Progenitor cell of endocrine pancreas (in vitro differentiated cells): ENCODE measurements around the gene SGCD. TPM values are rescaled to one million over a fixed set of nuclear protein-coding genes. Genes with fewer than 3 reads are reported as not detected.

Source experiments
- DNase-seq: peaks from one replicate; pipeline ENCODE4 v3.0.0; 2021; ENCODE audit warnings: low spot score; ENCODE audit not compliant: unreplicated experiment
- H3K27ac Mint-ChIP-seq: 2 replicates; pipeline ENCODE4 v1.8.0; 2021; ENCODE audit warnings: mild to moderate bottlenecking, moderate library complexity, mixed read lengths
- H3K27me3 Mint-ChIP-seq: 2 replicates; pipeline ENCODE4 v1.8.0; 2021; ENCODE audit warnings: mixed read lengths
- H3K36me3 Mint-ChIP-seq: 2 replicates; pipeline ENCODE4 v1.8.0; 2022; ENCODE audit warnings: mixed read lengths; ENCODE audit not compliant: insufficient read depth
- H3K4me1 Mint-ChIP-seq: 2 replicates; pipeline ENCODE4 v1.8.0; 2021; ENCODE audit warnings: low read depth, mixed read lengths
- H3K4me3 Mint-ChIP-seq: 2 replicates; pipeline ENCODE4 v1.8.0; 2021; ENCODE audit warnings: low read depth, mild to moderate bottlenecking, moderate library complexity, mixed read lengths
- H3K9me3 Mint-ChIP-seq: 2 replicates; pipeline ENCODE4 v1.8.0; 2021; ENCODE audit warnings: low read depth, mixed read lengths
- total RNA-seq: library from RNA; stranded (reverse); gene quantifications from 2 replicates; pipeline ENCODE4 v1.2.1, GENCODE V29; 2021
- TF ChIP-seq, protein P1 (sequence below): fragments of 200-600 bp; sonication (generic); IDR thresholded peaks from one replicate; pipeline ENCODE4 v1.5.0; 2021; ENCODE audit warnings: antibody characterized with exemption, mild to moderate bottlenecking; ENCODE audit not compliant: unreplicated experiment

SGCD gene
- total RNA-seq, 1 donor from 2014 or later: 5.9 TPM

DNA sequence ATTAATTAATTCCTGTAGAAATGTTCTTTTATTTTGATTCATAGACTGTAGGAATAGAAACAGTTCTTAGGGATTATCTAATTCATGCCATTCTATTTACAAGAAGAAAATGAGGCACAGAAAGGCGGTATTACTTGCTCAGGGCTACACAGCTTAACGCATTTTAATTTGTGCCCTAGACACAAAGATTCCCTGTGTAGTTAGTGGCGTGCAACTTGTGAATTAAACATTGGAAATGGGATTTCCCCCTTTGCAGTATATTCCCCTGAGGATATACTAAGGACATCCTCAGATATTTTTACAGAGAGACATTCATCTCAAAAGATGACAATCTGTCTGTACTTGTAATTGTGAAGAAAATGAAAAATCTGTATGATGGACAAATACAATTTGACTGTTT is 108.1 kb downstream of the SGCD start:
- H3K36me3 Mint-ChIP-seq: no peaks in the 10 kb centered on the region
- DNase-seq: no peak
- H3K4me1 Mint-ChIP-seq: peaks cover 12% of the 10 kb centered on the region
- H3K9me3 Mint-ChIP-seq: peaks cover 5% of the 10 kb centered on the region
- no peaks in the 10 kb centered on the region for H3K27me3 Mint-ChIP-seq
- TF ChIP-seq, protein P1, sequence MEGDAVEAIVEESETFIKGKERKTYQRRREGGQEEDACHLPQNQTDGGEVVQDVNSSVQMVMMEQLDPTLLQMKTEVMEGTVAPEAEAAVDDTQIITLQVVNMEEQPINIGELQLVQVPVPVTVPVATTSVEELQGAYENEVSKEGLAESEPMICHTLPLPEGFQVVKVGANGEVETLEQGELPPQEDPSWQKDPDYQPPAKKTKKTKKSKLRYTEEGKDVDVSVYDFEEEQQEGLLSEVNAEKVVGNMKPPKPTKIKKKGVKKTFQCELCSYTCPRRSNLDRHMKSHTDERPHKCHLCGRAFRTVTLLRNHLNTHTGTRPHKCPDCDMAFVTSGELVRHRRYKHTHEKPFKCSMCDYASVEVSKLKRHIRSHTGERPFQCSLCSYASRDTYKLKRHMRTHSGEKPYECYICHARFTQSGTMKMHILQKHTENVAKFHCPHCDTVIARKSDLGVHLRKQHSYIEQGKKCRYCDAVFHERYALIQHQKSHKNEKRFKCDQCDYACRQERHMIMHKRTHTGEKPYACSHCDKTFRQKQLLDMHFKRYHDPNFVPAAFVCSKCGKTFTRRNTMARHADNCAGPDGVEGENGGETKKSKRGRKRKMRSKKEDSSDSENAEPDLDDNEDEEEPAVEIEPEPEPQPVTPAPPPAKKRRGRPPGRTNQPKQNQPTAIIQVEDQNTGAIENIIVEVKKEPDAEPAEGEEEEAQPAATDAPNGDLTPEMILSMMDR: no peak
- H3K4me3 Mint-ChIP-seq: no peak overlapping the region
- no peak overlapping the region for H3K27ac Mint-ChIP-seq

GRCh38 chr5:156438076-156438475 is 111.1 kb downstream of the SGCD start:
- H3K27ac Mint-ChIP-seq: no peak overlapping the region
- H3K36me3 Mint-ChIP-seq: no peaks in the 10 kb centered on the region
- no peak overlapping the region for H3K4me3 Mint-ChIP-seq
- no peaks in the 10 kb centered on the region for H3K9me3 Mint-ChIP-seq
- H3K27me3 Mint-ChIP-seq: no peaks in the 10 kb centered on the region
- peaks cover 12% of the 10 kb centered on the region for H3K4me1 Mint-ChIP-seq
- DNase-seq: no peak
- TF ChIP-seq, protein P1: no peak

GRCh38 chr5:156444753-156445291 is 117.9 kb downstream of the SGCD start:
- no peaks in the 10 kb centered on the region for H3K9me3 Mint-ChIP-seq
- no peak for DNase-seq
- H3K27ac Mint-ChIP-seq: no peak overlapping the region
- H3K4me3 Mint-ChIP-seq: no peak overlapping the region
- H3K36me3 Mint-ChIP-seq: no peaks in the 10 kb centered on the region
- peaks cover 16% of the 10 kb centered on the region for H3K4me1 Mint-ChIP-seq
- peaks cover 11% of the 10 kb centered on the region for H3K27me3 Mint-ChIP-seq
- TF ChIP-seq, protein P1: no peak

- DNase-seq: no peak
- no peak overlapping the region for H3K27ac Mint-ChIP-seq
- peaks cover 11% of the 10 kb centered on the region for H3K27me3 Mint-ChIP-seq
- TF ChIP-seq, protein P1: no peak
- H3K9me3 Mint-ChIP-seq: no peaks in the 10 kb centered on the region
- H3K4me1 Mint-ChIP-seq: peaks cover 18% of the 10 kb centered on the region
- no peak overlapping the region for H3K4me3 Mint-ChIP-seq
- H3K36me3 Mint-ChIP-seq: no peaks in the 10 kb centered on the region
Observed at GRCh38 chr5:156446526-156446925, 119.6 kb downstream of the SGCD start.

DNA sequence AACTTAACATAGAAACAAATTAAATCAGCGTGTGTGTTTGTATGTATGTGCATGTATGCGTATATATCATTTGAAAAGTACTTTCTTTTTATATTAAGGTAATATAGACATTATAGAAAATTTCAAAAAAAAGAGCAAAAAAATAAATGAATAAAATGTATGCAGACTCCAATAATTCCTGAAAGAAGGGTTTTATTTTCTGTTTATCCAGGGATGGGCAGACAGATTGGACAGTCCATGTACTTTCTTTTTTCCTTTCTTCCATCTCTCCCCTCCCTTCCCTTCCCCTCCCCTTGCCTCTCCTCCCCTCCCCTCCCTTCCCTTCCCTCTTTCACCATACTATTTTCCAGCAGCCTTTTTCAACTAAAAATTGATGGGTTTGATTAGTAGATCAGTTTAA is 123.8 kb downstream of the SGCD start:
- Mint-ChIP-seq H3K27me3 (peaks cover 7% of the 10 kb centered on the region), H3K36me3 (no peaks in the 10 kb centered on the region), H3K4me3 (no peak overlapping the region), H3K27ac (no peak overlapping the region), H3K4me1 (peaks cover 9% of the 10 kb centered on the region), H3K9me3 (no peaks in the 10 kb centered on the region)
- no peak for DNase-seq
- TF ChIP-seq, protein P1: no peak
